Prostate gland (tissue), 2 donors: Measurements from ENCODE around the gene PAX8.
"Not testable (repeated sequence)": the region's sequence is repeated elsewhere in the genome, so short reads cannot be mapped to it uniquely, and the experiment has no call there.

Source experiments
- POLR2A ChIP-seq: fragments of 450-650 bp; IDR thresholded peaks from one replicate; pipeline ENCODE4 v1.6.1; 2016; ENCODE audit warnings: antibody characterized with exemption, mild to moderate bottlenecking
- POLR2AphosphoS5 ChIP-seq: sonication (generic); formaldehyde crosslinking; IDR thresholded peaks from one replicate; pipeline ENCODE4 v1.6.1; 2017; ENCODE audit warnings: antibody characterized with exemption
- TF ChIP-seq, protein P1 (sequence below), 4 experiments: fragments of 200-600 bp in 2 of 4; fragments of 450-650 bp in 2 of 4; sonication (generic) in 2 of 4; IDR thresholded peaks; 1 replicate in 3 of 4; 2 replicates in 1 of 4; pipeline ENCODE4 v1.5.1; 2016 to 2019; ENCODE audit warnings: antibody characterized with exemption in 4 of 4, mild to moderate bottlenecking in 2 of 4, moderate library complexity in 2 of 4

DNA sequence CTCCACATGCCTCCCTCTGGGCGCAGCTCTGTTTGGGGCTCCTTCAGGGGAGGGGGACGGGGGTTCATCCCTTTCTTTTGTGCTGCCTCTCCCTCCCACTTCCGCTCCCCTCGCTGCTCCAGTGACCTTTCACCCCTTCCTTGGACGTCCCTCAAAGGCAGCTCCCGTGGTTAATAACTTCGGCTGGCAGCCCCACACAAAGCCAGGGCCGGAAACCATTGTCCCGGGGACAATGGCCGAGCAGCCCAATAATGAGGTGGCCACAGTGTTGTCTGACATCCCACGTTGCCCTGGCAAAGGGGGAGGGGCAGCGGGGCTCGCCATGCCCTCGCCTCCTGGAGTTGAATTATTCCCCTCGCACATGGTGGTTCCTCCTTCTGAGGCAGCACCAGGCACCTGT lies 27.0 kb upstream of the PAX8 start:
- TF ChIP-seq, protein P1, sequence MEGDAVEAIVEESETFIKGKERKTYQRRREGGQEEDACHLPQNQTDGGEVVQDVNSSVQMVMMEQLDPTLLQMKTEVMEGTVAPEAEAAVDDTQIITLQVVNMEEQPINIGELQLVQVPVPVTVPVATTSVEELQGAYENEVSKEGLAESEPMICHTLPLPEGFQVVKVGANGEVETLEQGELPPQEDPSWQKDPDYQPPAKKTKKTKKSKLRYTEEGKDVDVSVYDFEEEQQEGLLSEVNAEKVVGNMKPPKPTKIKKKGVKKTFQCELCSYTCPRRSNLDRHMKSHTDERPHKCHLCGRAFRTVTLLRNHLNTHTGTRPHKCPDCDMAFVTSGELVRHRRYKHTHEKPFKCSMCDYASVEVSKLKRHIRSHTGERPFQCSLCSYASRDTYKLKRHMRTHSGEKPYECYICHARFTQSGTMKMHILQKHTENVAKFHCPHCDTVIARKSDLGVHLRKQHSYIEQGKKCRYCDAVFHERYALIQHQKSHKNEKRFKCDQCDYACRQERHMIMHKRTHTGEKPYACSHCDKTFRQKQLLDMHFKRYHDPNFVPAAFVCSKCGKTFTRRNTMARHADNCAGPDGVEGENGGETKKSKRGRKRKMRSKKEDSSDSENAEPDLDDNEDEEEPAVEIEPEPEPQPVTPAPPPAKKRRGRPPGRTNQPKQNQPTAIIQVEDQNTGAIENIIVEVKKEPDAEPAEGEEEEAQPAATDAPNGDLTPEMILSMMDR (IDR thresholded peaks at IDR 0.05), result not testable (repeated sequence)
- not testable (repeated sequence) for TF ChIP-seq POLR2A, POLR2AphosphoS5
